Measurements from ENCODE around the gene RAB23. TPM values are rescaled to one million over a fixed set of nuclear protein-coding genes. Genes with fewer than 3 reads are reported as not detected.

RAB23 gene
- total and polyA plus RNA-seq, 12 donors, result 3.1 to 16.5 (median 10.1) TPM

GRCh38 chr6:57162028-57162427 lies 60.1 kb downstream of the RAB23 start:
- 96 to 97% methylated on average over 2 of the region's 2 CpGs for whole genome bisulfite sequencing, 2 donors
- Histone ChIP-seq H3K4me1 (no peaks in the 10 kb centered on the region), H3K27ac (no peak overlapping the region), H3K36me3 (peaks cover 0 to 84% (median 5%) of the 10 kb centered on the region in 9 donors), H3K4me3 (no peak overlapping the region), H3K27me3 (no peaks in the 10 kb centered on the region), H3K9me3 (peaks cover 0 to 21% (median 14%) of the 10 kb centered on the region in 11 donors)
- DNase-seq, result no peak
- ATAC-seq, result no peak
- TF ChIP-seq CTCF (IDR thresholded peaks at IDR 0.05), result no peak
- intact Hi-C loops (cut with DNase I), result loop anchor here in 2 of 10 donors (10.0 kb wide), 2 partner anchors 57 to 153 kb away; partner anchors contain the start of gene PRIM2 (in 1 of the 2)

- DNase-seq (no peak), ATAC-seq (no peak)
- Histone ChIP-seq H3K4me1 (no peaks in the 10 kb centered on the region), H3K27me3 (no peaks in the 10 kb centered on the region), H3K9me3 (peaks cover 0 to 5% (median 0%) of the 10 kb centered on the region in 11 donors), H3K27ac (no peak overlapping the region), H3K36me3 (peaks cover 0 to 84% (median 11%) of the 10 kb centered on the region in 9 donors), H3K4me3 (no peak overlapping the region)
- 94 to 96% methylated on average over 2 of the region's 2 CpGs for WGBS, 2 donors
- no peak for TF ChIP-seq CTCF (IDR thresholded peaks at IDR 0.05)
- intact Hi-C loops (cut with DNase I), result loop anchor here in 1 of 10 donors (10.0 kb wide), 1 partner anchor 64 kb away; the partner anchor contains the start of gene ZNF451
Observed at GRCh38 chr6:57159127-57159526, 63.0 kb downstream of the RAB23 start.

DNA sequence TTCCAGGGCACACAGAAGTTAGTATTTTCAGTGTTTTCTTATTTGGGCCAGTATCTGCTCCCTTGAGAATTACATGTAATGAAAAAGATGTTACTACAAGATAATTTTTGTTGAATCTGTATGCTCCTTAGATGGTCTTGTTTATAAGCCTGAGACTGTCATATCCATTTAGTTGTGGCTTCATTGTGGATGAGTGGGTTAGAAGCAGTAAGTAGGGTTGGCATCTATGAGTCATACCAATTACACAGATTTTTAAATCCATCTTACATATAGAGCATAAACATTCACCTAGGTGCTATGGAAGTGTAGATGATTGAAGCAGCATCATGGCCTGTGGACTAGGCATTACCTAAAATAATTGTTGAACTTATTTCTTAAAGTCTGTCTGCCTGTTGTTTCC lies 63.4 kb downstream of the RAB23 start:
- intact Hi-C loops (cut with DNase I), result loop anchor here in 1 of 10 donors (10.0 kb wide), 1 partner anchor 64 kb away; the partner anchor contains the start of gene ZNF451
- Histone ChIP-seq H3K27me3 (no peaks in the 10 kb centered on the region), H3K4me3 (no peak overlapping the region), H3K9me3 (peaks cover 0 to 1% (median 0%) of the 10 kb centered on the region in 11 donors), H3K27ac (no peak overlapping the region), H3K36me3 (peaks cover 0 to 84% (median 16%) of the 10 kb centered on the region in 9 donors), H3K4me1 (no peaks in the 10 kb centered on the region)
- TF ChIP-seq CTCF (IDR thresholded peaks at IDR 0.05), result no peak
- ATAC-seq (no peak), DNase-seq (no peak)

DNA sequence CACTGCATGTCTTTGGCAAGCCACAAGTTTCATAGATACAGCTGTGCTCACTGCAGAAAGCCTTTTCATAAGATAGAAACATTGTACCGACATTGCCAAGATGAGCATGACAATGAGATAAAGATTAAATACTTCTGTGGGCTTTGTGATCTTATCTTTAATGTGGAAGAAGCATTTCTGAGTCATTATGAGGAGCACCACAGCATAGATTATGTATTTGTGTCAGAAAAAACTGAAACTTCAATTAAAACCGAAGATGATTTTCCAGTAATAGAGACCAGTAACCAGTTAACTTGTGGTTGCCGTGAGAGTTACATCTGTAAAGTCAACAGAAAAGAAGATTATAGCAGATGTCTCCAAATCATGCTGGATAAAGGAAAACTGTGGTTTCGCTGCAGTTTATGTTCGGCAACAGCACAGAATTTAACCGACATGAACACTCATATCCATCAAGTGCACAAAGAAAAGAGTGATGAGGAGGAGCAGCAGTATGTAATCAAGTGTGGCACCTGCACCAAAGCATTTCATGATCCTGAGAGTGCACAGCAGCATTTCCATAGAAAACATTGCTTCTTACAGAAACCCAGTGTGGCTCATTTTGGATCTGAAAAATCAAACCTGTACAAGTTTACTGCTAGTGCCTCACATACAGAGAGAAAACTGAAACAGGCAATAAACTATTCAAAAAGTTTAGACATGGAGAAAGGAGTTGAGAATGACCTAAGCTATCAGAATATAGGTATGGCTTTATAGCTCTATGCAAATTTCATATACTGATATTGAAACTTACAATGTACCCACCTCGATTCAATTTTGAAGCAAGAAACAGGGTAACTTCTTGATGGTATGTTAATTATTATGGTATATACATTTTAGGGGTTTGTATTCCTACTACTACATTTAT lies 73.9 kb downstream of the RAB23 start:
- DNase-seq, result no peak
- Histone ChIP-seq H3K4me3 (no peak overlapping the region), H3K36me3 (peaks cover 0 to 99% (median 23%) of the 10 kb centered on the region in 9 donors), H3K4me1 (no peaks in the 10 kb centered on the region), H3K9me3 (peaks cover 0 to 6% (median 0%) of the 10 kb centered on the region in 11 donors), H3K27me3 (no peaks in the 10 kb centered on the region), H3K27ac (no peak overlapping the region)
- TF ChIP-seq CTCF (IDR thresholded peaks at IDR 0.05), result no peak
- intact Hi-C loops (cut with DNase I), result no loop called here
- WGBS, 2 donors, result 91 to 92% methylated on average over 7 of the region's 7 CpGs
- no peak for ATAC-seq

Measured in heart right ventricle (tissue), 16 donors.